Hepatic stellate cell (primary cell): Measurements from ENCODE around the gene CD2BP2.

Source experiments
- DNase-seq: peaks from one replicate; pipeline ENCODE4 v3.0.0; 2011; ENCODE audit warnings: low spot score

Gene CD2BP2

GRCh38 chr16:30378236-30379157 is 23.4 kb upstream of the CD2BP2 start:
- peak; percentile 98 for DNase-seq

GRCh38 chr16:30377812-30378235 is 22.7 kb upstream of the CD2BP2 start:
- DNase-seq = peak; percentile 82

- DNase-seq = peak; percentile 49
Observed at GRCh38 chr16:30377050-30377811, 22.1 kb upstream of the CD2BP2 start.

GRCh38 chr16:30376461-30376902 is 21.4 kb upstream of the CD2BP2 start:
- no peak for DNase-seq

- no peak for DNase-seq
Observed at GRCh38 chr16:30375864-30376263, 20.8 kb upstream of the CD2BP2 start.

- no peak for DNase-seq
Observed at GRCh38 chr16:30374538-30374937, 19.4 kb upstream of the CD2BP2 start, which contains the start of gene MYL11. TSS of gene MYL11 (plus strand) at chr16:30374802. CDS start at chr16:30374858, 56 bp downstream.

- DNase-seq = no peak
Observed at GRCh38 chr16:30372725-30373124, 17.6 kb upstream of the CD2BP2 start.

- no peak for DNase-seq
Observed at GRCh38 chr16:30372038-30372712, 17.1 kb upstream of the CD2BP2 start.

- no peak for DNase-seq
Observed at GRCh38 chr16:30371248-30371816, 16.2 kb upstream of the CD2BP2 start.

- peak; percentile 100 for DNase-seq
Observed at GRCh38 chr16:30370456-30371247, 15.5 kb upstream of the CD2BP2 start, which contains the start of gene TBC1D10B. TSS of gene TBC1D10B (minus strand) at chr16:30370494. CDS start at chr16:30370183, 311 bp downstream.

- no peak for DNase-seq
Observed at GRCh38 chr16:30369938-30370455, 14.9 kb upstream of the CD2BP2 start.

GRCh38 chr16:30369091-30369937 is 14.2 kb upstream of the CD2BP2 start:
- DNase-seq = no peak

- no peak for DNase-seq
Observed at GRCh38 chr16:30368792-30369090, 13.6 kb upstream of the CD2BP2 start.

- DNase-seq = peak; percentile 66
Observed at GRCh38 chr16:30368122-30368791, 13.1 kb upstream of the CD2BP2 start.

- no peak for DNase-seq
Observed at GRCh38 chr16:30367349-30368009, 12.4 kb upstream of the CD2BP2 start.

GRCh38 chr16:30366511-30366910 is 11.4 kb upstream of the CD2BP2 start:
- no peak for DNase-seq

- DNase-seq = no peak
Observed at GRCh38 chr16:30365200-30365599, 10.1 kb upstream of the CD2BP2 start.

- DNase-seq = no peak
Observed at GRCh38 chr16:30361180-30361579, 6.1 kb upstream of the CD2BP2 start.

GRCh38 chr16:30359871-30360170 is 4.7 kb upstream of the CD2BP2 start:
- DNase-seq = no peak
